Subcutaneous abdominal adipose tissue (tissue), 5 donors: ENCODE measurements around the gene TEPSIN.

Experiments used
- H3K27ac ChIP-seq: one replicate; pipeline ENCODE4 v1.7.0; 2013; ENCODE audit warnings: low read depth, mild to moderate bottlenecking, inconsistent platforms, low read length, moderate library complexity
- H3K27me3 ChIP-seq, 5 donors: one replicate each; pipeline ENCODE4 v1.7.0; 2013; ENCODE audit warnings: low read length in 5 of 5, inconsistent platforms in 1 of 5; ENCODE audit not compliant: control insufficient read depth in 5 of 5, insufficient read depth in 4 of 5
- H3K36me3 ChIP-seq, 5 donors: one replicate each; pipeline ENCODE4 v1.7.0; 2013; ENCODE audit warnings: low read length in 5 of 5; ENCODE audit not compliant: control insufficient read depth in 5 of 5, insufficient read depth in 5 of 5
- H3K4me1 ChIP-seq, 5 donors: one replicate each; pipeline ENCODE4 v1.7.0; 2013; ENCODE audit warnings: low read length in 5 of 5, mild to moderate bottlenecking in 3 of 5, moderate library complexity in 1 of 5; ENCODE audit not compliant: control insufficient read depth in 5 of 5, insufficient read depth in 5 of 5
- H3K4me3 ChIP-seq, 5 donors: one replicate each; pipeline ENCODE4 v1.7.0; 2013; ENCODE audit warnings: low read length in 5 of 5, low read depth in 1 of 5
- H3K9ac ChIP-seq, 5 donors: one replicate each; pipeline ENCODE4 v1.7.0; 2013; ENCODE audit warnings: low read length in 5 of 5, mild to moderate bottlenecking in 4 of 5, moderate library complexity in 3 of 5
- H3K9me3 ChIP-seq, 5 donors: one replicate each; pipeline ENCODE4 v1.7.0; 2013; ENCODE audit warnings: low read length in 5 of 5; ENCODE audit not compliant: control insufficient read depth in 5 of 5
- donor health status: healthy.
- donor health status: healthy.
- donor health status: healthy.
- donor health status: healthy.
- donor health status: healthy.

TEPSIN gene

GRCh38 chr17:81239714-81240555 is 1.1 kb upstream of the TEPSIN start:
- H3K9me3 ChIP-seq: no peaks in the 10 kb centered on the region
- peak overlapping the region in 4 of 5 donors; percentile 77 to 88 (median 86) for H3K9ac ChIP-seq
- H3K4me1 ChIP-seq: peaks cover 12 to 38% (median 35%) of the 10 kb centered on the region in 5 donors
- H3K27ac ChIP-seq: peak overlapping the region; percentile 69
- H3K27me3 ChIP-seq: no peaks in the 10 kb centered on the region
- H3K4me3 ChIP-seq: peak overlapping the region; percentile 72 to 97 (median 81)
- peaks cover 0 to 14% (median 3%) of the 10 kb centered on the region in 5 donors for H3K36me3 ChIP-seq

- Histone ChIP-seq H3K9me3 (no peaks in the 10 kb centered on the region), H3K36me3 (peaks cover 0 to 21% (median 6%) of the 10 kb centered on the region in 5 donors), H3K9ac (peak overlapping the region; percentile 48 to 94 (median 92)), H3K4me3 (peak overlapping the region; percentile 84 to 99 (median 95)), H3K4me1 (peaks cover 12 to 35% (median 31%) of the 10 kb centered on the region in 5 donors), H3K27me3 (no peaks in the 10 kb centered on the region), H3K27ac (peak overlapping the region; percentile 46)
Measured at GRCh38 chr17:81238490-81238814, 403 bp downstream of the TEPSIN start.

- peak overlapping the region; percentile 48 to 94 (median 92) for H3K9ac ChIP-seq
- peaks cover 0 to 27% (median 10%) of the 10 kb centered on the region in 5 donors for H3K36me3 ChIP-seq
- H3K9me3 ChIP-seq: no peaks in the 10 kb centered on the region
- no peak overlapping the region for H3K27ac ChIP-seq
- H3K4me3 ChIP-seq: peak overlapping the region; percentile 84 to 99 (median 95)
- H3K27me3 ChIP-seq: no peaks in the 10 kb centered on the region
- H3K4me1 ChIP-seq: peaks cover 12 to 35% (median 31%) of the 10 kb centered on the region in 5 donors
Measured at GRCh38 chr17:81237591-81238489, 1.0 kb downstream of the TEPSIN start.

GRCh38 chr17:81236784-81237183 is 2.1 kb downstream of the TEPSIN start:
- H3K4me3 ChIP-seq: no peak overlapping the region
- H3K9me3 ChIP-seq: no peaks in the 10 kb centered on the region
- H3K4me1 ChIP-seq: peaks cover 12 to 35% (median 31%) of the 10 kb centered on the region in 5 donors
- no peak overlapping the region for H3K9ac ChIP-seq
- no peaks in the 10 kb centered on the region for H3K27me3 ChIP-seq
- H3K36me3 ChIP-seq: peaks cover 0 to 37% (median 21%) of the 10 kb centered on the region in 5 donors
- H3K27ac ChIP-seq: no peak overlapping the region

GRCh38 chr17:81235822-81236740 is 2.8 kb downstream of the TEPSIN start:
- no peak overlapping the region for H3K27ac ChIP-seq
- no peaks in the 10 kb centered on the region for H3K27me3 ChIP-seq
- no peaks in the 10 kb centered on the region for H3K9me3 ChIP-seq
- H3K9ac ChIP-seq: no peak overlapping the region
- H3K36me3 ChIP-seq: peaks cover 0 to 40% (median 28%) of the 10 kb centered on the region in 5 donors
- no peak overlapping the region for H3K4me3 ChIP-seq
- peaks cover 12 to 35% (median 31%) of the 10 kb centered on the region in 5 donors for H3K4me1 ChIP-seq

- Histone ChIP-seq H3K9ac (peak overlapping the region in 1 of 5 donors; percentile 25), H3K4me3 (no peak overlapping the region), H3K4me1 (peaks cover 12 to 29% (median 29%) of the 10 kb centered on the region in 5 donors), H3K36me3 (peaks cover 0 to 46% (median 37%) of the 10 kb centered on the region in 5 donors), H3K27me3 (no peaks in the 10 kb centered on the region), H3K27ac (no peak overlapping the region), H3K9me3 (no peaks in the 10 kb centered on the region)
Measured at GRCh38 chr17:81234940-81235821, 3.7 kb downstream of the TEPSIN start.

- H3K27me3 ChIP-seq: no peaks in the 10 kb centered on the region
- no peak overlapping the region for H3K4me3 ChIP-seq
- peaks cover 0 to 53% (median 43%) of the 10 kb centered on the region in 5 donors for H3K36me3 ChIP-seq
Measured at GRCh38 chr17:81234506-81234855, 4.4 kb downstream of the TEPSIN start.

GRCh38 chr17:81233811-81234505 is 4.9 kb downstream of the TEPSIN start:
- Histone ChIP-seq H3K9ac (no peak overlapping the region), H3K4me1 (peaks cover 10 to 23% (median 22%) of the 10 kb centered on the region in 5 donors), H3K4me3 (no peak overlapping the region), H3K27me3 (no peaks in the 10 kb centered on the region), H3K27ac (no peak overlapping the region), H3K36me3 (peaks cover 0 to 56% (median 46%) of the 10 kb centered on the region in 5 donors), H3K9me3 (no peaks in the 10 kb centered on the region)

More at GRCh38 chr17:81234506-81234855, 4.4 kb downstream of the TEPSIN start:
- peaks cover 10 to 23% (median 22%) of the 10 kb centered on the region in 5 donors for H3K4me1 ChIP-seq
- H3K27ac ChIP-seq: no peak overlapping the region
- no peaks in the 10 kb centered on the region for H3K9me3 ChIP-seq
- no peak overlapping the region for H3K9ac ChIP-seq
